Measurements from ENCODE around the gene HBM.
"Not testable (repeated sequence)": the region's sequence is repeated elsewhere in the genome, so short reads cannot be mapped to it uniquely, and the experiment has no call there.

HBM gene

GRCh38 chr16:165539-166374 is at the start of gene HBM:
TSS of gene HBM (plus strand) at chr16:165978. CDS start at chr16:165998, 20 bp downstream.
- DNase-seq (ENCODE audit: low read depth in 1 of 2, low spot score in 1 of 2), result no peak

- DNase-seq (ENCODE audit: low read depth in 1 of 2, low spot score in 1 of 2), result no peak
These were observed 49.8 kb upstream of the HBM start for GRCh38 chr16:116015-116414.

- DNase-seq (ENCODE audit: low read depth in 1 of 2, low spot score in 1 of 2), result peak; percentile 32 to 49
These were observed 48.1 kb upstream of the HBM start for GRCh38 chr16:117379-118365.

GRCh38 chr16:118857-119256 is 46.9 kb upstream of the HBM start:
- no peak for DNase-seq (ENCODE audit: low read depth in 1 of 2, low spot score in 1 of 2)

GRCh38 chr16:119295-119694 is 46.5 kb upstream of the HBM start:
- no peak for DNase-seq (ENCODE audit: low read depth in 1 of 2, low spot score in 1 of 2)

- DNase-seq (ENCODE audit: low read depth in 1 of 2, low spot score in 1 of 2), result no peak
These were observed 45.8 kb upstream of the HBM start for GRCh38 chr16:119835-120491.

GRCh38 chr16:120756-121155 is 45.0 kb upstream of the HBM start:
- DNase-seq (ENCODE audit: low read depth in 1 of 2, low spot score in 1 of 2), result no peak

- no peak for DNase-seq (ENCODE audit: low read depth in 1 of 2, low spot score in 1 of 2)
These were observed 43.4 kb upstream of the HBM start for GRCh38 chr16:122361-122760.

- not testable (repeated sequence) for DNase-seq (ENCODE audit: low read depth in 1 of 2, low spot score in 1 of 2)
These were observed 42.0 kb upstream of the HBM start for GRCh38 chr16:123558-124350.

- no peak for DNase-seq (ENCODE audit: low read depth in 1 of 2, low spot score in 1 of 2)
These were observed 40.8 kb upstream of the HBM start for GRCh38 chr16:125011-125410.

GRCh38 chr16:129075-129474 is 36.7 kb upstream of the HBM start:
- no peak for DNase-seq (ENCODE audit: low read depth in 1 of 2, low spot score in 1 of 2)

GRCh38 chr16:130533-131173 is 35.1 kb upstream of the HBM start:
- no peak for DNase-seq (ENCODE audit: low read depth in 1 of 2, low spot score in 1 of 2)

- no peak for DNase-seq (ENCODE audit: low read depth in 1 of 2, low spot score in 1 of 2)
These were observed 33.7 kb upstream of the HBM start for GRCh38 chr16:132120-132519.

GRCh38 chr16:133716-134115 is 32.1 kb upstream of the HBM start:
- no peak for DNase-seq (ENCODE audit: low read depth in 1 of 2, low spot score in 1 of 2)

- peak in 1 of 2 donors; percentile 21 for DNase-seq (ENCODE audit: low read depth in 1 of 2, low spot score in 1 of 2)
These were observed 27.7 kb upstream of the HBM start for GRCh38 chr16:138049-138417.

GRCh38 chr16:140175-140857 is 25.5 kb upstream of the HBM start:
- DNase-seq (ENCODE audit: low read depth in 1 of 2, low spot score in 1 of 2), result no peak

- no peak for DNase-seq (ENCODE audit: low read depth in 1 of 2, low spot score in 1 of 2)
These were observed 23.3 kb upstream of the HBM start for GRCh38 chr16:142405-142967.

GRCh38 chr16:143047-143446 is 22.7 kb upstream of the HBM start:
- DNase-seq (ENCODE audit: low read depth in 1 of 2, low spot score in 1 of 2), result no peak

GRCh38 chr16:143456-143855 is 22.3 kb upstream of the HBM start:
- DNase-seq (ENCODE audit: low read depth in 1 of 2, low spot score in 1 of 2), result no peak
